ENCODE data around the gene DYNLL1. TPM values are rescaled to one million over a fixed set of nuclear protein-coding genes. Genes with fewer than 3 reads are reported as not detected.

The DYNLL1 gene
- total RNA-seq, 1 experiment from 2014 or later, result 618 TPM

- no peak overlapping the region for H3K14ac ChIP-seq (ENCODE audit: insufficient read depth, low read length)
- H3K4ac ChIP-seq (ENCODE audit: low read depth, low read length), result no peak overlapping the region
- peaks cover 2% of the 10 kb centered on the region for H3K79me1 ChIP-seq (ENCODE audit: insufficient read depth, low read depth, low read length, poor library complexity, severe bottlenecking)
- peaks cover 26% of the 10 kb centered on the region; the same call in 1 of the 2 replicates for H3K79me2 ChIP-seq (ENCODE audit: insufficient read depth, low read length)
- H2BK5ac ChIP-seq (ENCODE audit: insufficient read length, low read length), result no peak overlapping the region
- DNase-seq, result no peak
- no peak overlapping the region for H2BK120ac ChIP-seq (ENCODE audit: low read depth, low read length, poor library complexity, severe bottlenecking)
- no peak overlapping the region for H2BK20ac ChIP-seq (ENCODE audit: low read depth, low read length, poor library complexity, severe bottlenecking)
- no peak overlapping the region for H3K9ac ChIP-seq (ENCODE audit: extremely low read depth, insufficient read length, low read length)
- Mint-ChIP-seq H3K27ac (no peak overlapping the region; a peak in 1 of 7 replicates), H3K36me3 (ENCODE audit: insufficient read depth in 1 of 3, low read depth in 3 of 3) (peaks cover 14 to 33% (median 23%) of the 10 kb centered on the region in 3 experiments; a peak in 6 of 7 replicates), H3K4me3 (no peak overlapping the region), H3K9me3 (no peaks in the 10 kb centered on the region), H3K4me1 (peaks cover 6 to 14% of the 10 kb centered on the region in 2 experiments), H3K27me3 (ENCODE audit: low read depth) (no peaks in the 10 kb centered on the region)
- no peak overlapping the region for H3K56ac ChIP-seq (ENCODE audit: insufficient read length, low read depth, low read length)
- H2AK5ac ChIP-seq (ENCODE audit: insufficient read length, low read length), result no peak overlapping the region
- H3K9me3 ChIP-seq (ENCODE audit: control insufficient read depth, low read depth, low read length), result no peaks in the 10 kb centered on the region
- no peak overlapping the region for H2AFZ ChIP-seq (ENCODE audit: low read length)
- no peak overlapping the region for H2BK15ac ChIP-seq (ENCODE audit: low read depth, low read length)
- no CpG with 5 or more reads among the region's 5 CpGs for WGBS (ENCODE audit: extremely low coverage, insufficient read length, low lambda C conversion rate)
- H3K27me3 ChIP-seq (ENCODE audit: insufficient read depth, low read length), result no peaks in the 10 kb centered on the region
- no peak overlapping the region for H3T11ph ChIP-seq (ENCODE audit: low read length)
- H3K4me1 ChIP-seq (ENCODE audit: insufficient read depth, low read length), result no peaks in the 10 kb centered on the region
- H4K8ac ChIP-seq (replicated peaks; ENCODE audit: insufficient read length, low read depth, low read length), result no peak overlapping the region
- H3K27ac ChIP-seq (ENCODE audit: insufficient read length, low read depth, low read length), result no peak overlapping the region
- H3K18ac ChIP-seq (ENCODE audit: insufficient read length, low read depth, low read length), result no peak overlapping the region
- no peak overlapping the region for H4K91ac ChIP-seq (ENCODE audit: insufficient read length, low read depth, low read length)
- no peaks in the 10 kb centered on the region for H3K23me2 ChIP-seq (ENCODE audit: insufficient read length, low read depth, low read length, poor library complexity, severe bottlenecking)
- H3K23ac ChIP-seq (ENCODE audit: insufficient read length, low read depth, low read length), result no peak overlapping the region
- H4K20me1 ChIP-seq (ENCODE audit: control insufficient read depth, insufficient read depth, insufficient read length), result peaks cover 2% of the 10 kb centered on the region
- H2BK12ac ChIP-seq (ENCODE audit: insufficient read length, low read depth, low read length), result no peak overlapping the region
- H4K5ac ChIP-seq (ENCODE audit: insufficient read length, low read depth, low read length), result no peak overlapping the region
- no peak overlapping the region for H3K4me2 ChIP-seq (ENCODE audit: insufficient read depth, insufficient read length, low read length)
- TF ChIP-seq CTCF (conservative IDR thresholded peaks at IDR 0.05), result no peak
Observed at GRCh38 chr12:120542166-120542565, 46.3 kb downstream of the DYNLL1 start.
